Measurements from ENCODE around the gene CDK14. TPM values are rescaled to one million over a fixed set of nuclear protein-coding genes. Genes with fewer than 3 reads are reported as not detected.
"Not testable (repeated sequence)": the region's sequence is repeated elsewhere in the genome, so short reads cannot be mapped to it uniquely, and the experiment has no call there.

CDK14 gene
- total RNA-seq, 1 donor from 2014 or later = 77.9 TPM

- no peak for DNase-seq (ENCODE audit: low spot score in 2 of 2)
- no peak for FAIRE-seq
These were observed 280.6 kb downstream of the CDK14 start for GRCh38 chr7:90876701-90877100.

GRCh38 chr7:90877201-90877600 is 281.1 kb downstream of the CDK14 start:
- FAIRE-seq (no peak), DNase-seq (ENCODE audit: low spot score in 2 of 2) (no peak)

GRCh38 chr7:90879924-90880323 is 283.8 kb downstream of the CDK14 start:
- no peak for FAIRE-seq
- no peak for DNase-seq (ENCODE audit: low spot score in 2 of 2)

- no peak for FAIRE-seq
- no peak for DNase-seq (ENCODE audit: low spot score in 2 of 2)
These were observed 290.3 kb downstream of the CDK14 start for GRCh38 chr7:90886416-90886815.

GRCh38 chr7:90889210-90889609 is 293.1 kb downstream of the CDK14 start:
- no peak for FAIRE-seq
- DNase-seq (ENCODE audit: low spot score in 2 of 2) = no peak

GRCh38 chr7:90889644-90890043 is 293.5 kb downstream of the CDK14 start:
- FAIRE-seq (no peak), DNase-seq (ENCODE audit: low spot score in 2 of 2) (no peak)

GRCh38 chr7:90891529-90891928 is 295.4 kb downstream of the CDK14 start:
- no peak for DNase-seq (ENCODE audit: low spot score in 2 of 2)
- no peak for FAIRE-seq

- DNase-seq (ENCODE audit: low spot score in 2 of 2) (no peak), FAIRE-seq (no peak)
These were observed 296.1 kb downstream of the CDK14 start for GRCh38 chr7:90892213-90892612.

GRCh38 chr7:90894122-90894521 is 298.0 kb downstream of the CDK14 start:
- FAIRE-seq = no peak
- no peak for DNase-seq (ENCODE audit: low spot score in 2 of 2)

- FAIRE-seq = no peak
- no peak for DNase-seq (ENCODE audit: low spot score in 2 of 2)
These were observed 300.3 kb downstream of the CDK14 start for GRCh38 chr7:90896458-90896857.

- FAIRE-seq (no peak), DNase-seq (ENCODE audit: low spot score in 2 of 2) (no peak)
These were observed 301.9 kb downstream of the CDK14 start for GRCh38 chr7:90897961-90898469.

- no peak for FAIRE-seq
- DNase-seq (ENCODE audit: low spot score in 2 of 2) = no peak
These were observed 304.7 kb downstream of the CDK14 start for GRCh38 chr7:90900628-90901356.

- FAIRE-seq = no peak
These were observed 307.7 kb downstream of the CDK14 start for GRCh38 chr7:90903841-90904240.

GRCh38 chr7:90910136-90910535 is 314.0 kb downstream of the CDK14 start:
- DNase-seq (ENCODE audit: low spot score in 2 of 2) = no peak
- FAIRE-seq = no peak

More at GRCh38 chr7:90903841-90904240, 307.7 kb downstream of the CDK14 start:
- no peak for DNase-seq (ENCODE audit: low spot score in 2 of 2)

- DNase-seq (ENCODE audit: low spot score in 2 of 2) = no peak
- FAIRE-seq = no peak
These were observed 320.2 kb downstream of the CDK14 start for GRCh38 chr7:90916319-90916718.

- DNase-seq (ENCODE audit: low spot score in 2 of 2) = no peak
- no peak for FAIRE-seq
These were observed 321.4 kb downstream of the CDK14 start for GRCh38 chr7:90917539-90917938.

GRCh38 chr7:90918303-90918702 is 322.2 kb downstream of the CDK14 start:
- DNase-seq (ENCODE audit: low spot score in 2 of 2) (no peak), FAIRE-seq (no peak)

- FAIRE-seq = no peak
- DNase-seq (ENCODE audit: low spot score in 2 of 2) = no peak
These were observed 323.7 kb downstream of the CDK14 start for GRCh38 chr7:90919816-90920215.

- DNase-seq (ENCODE audit: low spot score in 2 of 2) = no peak
- no peak for FAIRE-seq
These were observed 324.2 kb downstream of the CDK14 start for GRCh38 chr7:90920336-90920735.

GRCh38 chr7:90923541-90923997 is 327.4 kb downstream of the CDK14 start:
- FAIRE-seq (no peak), DNase-seq (ENCODE audit: low spot score in 2 of 2) (no peak)

GRCh38 chr7:90928700-90929424 is 332.7 kb downstream of the CDK14 start:
- FAIRE-seq; DNase-seq (ENCODE audit: low spot score in 2 of 2): not testable (repeated sequence)
